GM18505 (cell line): ENCODE data around the gene POLRMT.
A peak's percentile ranks its signal among the peaks of the same experiment; 100 is the strongest.
"Not testable (repeated sequence)": the region's sequence is repeated elsewhere in the genome, so short reads cannot be mapped to it uniquely, and the experiment has no call there.

Source experiments
- ATAC-seq: cut with Tn5 transposase; IDR thresholded peaks from one replicate; pipeline ENCODE4 v1.9.1; 2021; ENCODE audit not compliant: unreplicated experiment
- POLR2A ChIP-seq: IDR thresholded peaks from 4 replicates; pipeline ENCODE4 v1.6.1; 2011; ENCODE audit warnings: borderline replicate concordance; ENCODE audit not compliant: insufficient read depth, insufficient read length; ENCODE audit errors: extremely low read depth

The POLRMT gene

GRCh38 chr19:639253-640160, 6.2 kb upstream of the POLRMT start, which contains the start of gene FGF22:
Gene FGF22 (plus strand): TSS chr19:639879. CDS start chr19:639926, 47 bp downstream.
- peak; percentile 46 for ATAC-seq

GRCh38 chr19:638906-639252, 5.5 kb upstream of the POLRMT start:
- no peak for ATAC-seq
- no peak for TF ChIP-seq POLR2A

More at GRCh38 chr19:639253-640160, 6.2 kb upstream of the POLRMT start, which contains the start of gene FGF22:
- no peak for TF ChIP-seq POLR2A

GRCh38 chr19:634975-635652, 1.8 kb upstream of the POLRMT start:
- ATAC-seq: no peak
- TF ChIP-seq POLR2A: no peak

GRCh38 chr19:633786-634639, 676 bp upstream of the POLRMT start:
- TF ChIP-seq POLR2A: no peak
- ATAC-seq: no peak

- TF ChIP-seq POLR2A: no peak
- ATAC-seq: peak; percentile 10
Observed at GRCh38 chr19:632579-633067, 714 bp downstream of the POLRMT start.

GRCh38 chr19:629961-630714, 3.2 kb downstream of the POLRMT start:
- no peak for ATAC-seq
- no peak for TF ChIP-seq POLR2A

- not testable (repeated sequence) for ATAC-seq
Observed at GRCh38 chr19:629515-629914, 3.8 kb downstream of the POLRMT start.

- no peak for ATAC-seq
- TF ChIP-seq POLR2A: no peak
Observed at GRCh38 chr19:628168-628567, 5.2 kb downstream of the POLRMT start.

GRCh38 chr19:626566-626965, 6.8 kb downstream of the POLRMT start:
- ATAC-seq: not testable (repeated sequence)

GRCh38 chr19:625257-625656, 8.1 kb downstream of the POLRMT start:
- no peak for ATAC-seq
- TF ChIP-seq POLR2A: no peak

GRCh38 chr19:624433-625109, 8.8 kb downstream of the POLRMT start:
- TF ChIP-seq POLR2A: no peak
- no peak for ATAC-seq

GRCh38 chr19:623974-624373, 9.4 kb downstream of the POLRMT start:
- ATAC-seq: no peak

More at GRCh38 chr19:623974-624373, 9.4 kb downstream of the POLRMT start:
- TF ChIP-seq POLR2A: no peak
